ENCODE measurements around the gene TENT5A.

GRCh38 chr6:81739230-81740195, 13.0 kb downstream of the TENT5A start:
- no peak for TF ChIP-seq POLR2A (IDR thresholded peaks at IDR 0.05; ENCODE audit: low read depth, low read length)
- no peak for TF ChIP-seq TAF1 (IDR thresholded peaks at IDR 0.05; ENCODE audit: low read depth, low read length)
- no peak for TF ChIP-seq POLR2AphosphoS5 (IDR thresholded peaks at IDR 0.05; ENCODE audit: low read depth, low read length)
- no peak for TF ChIP-seq POU2F2 (IDR thresholded peaks at IDR 0.05; ENCODE audit: low read depth, low read length)
